Effector CD8-positive, alpha-beta T cell (primary cell): ENCODE measurements around the gene FATE1.
"Not testable (repeated sequence)": the region's sequence is repeated elsewhere in the genome, so short reads cannot be mapped to it uniquely, and the experiment has no call there.

Experiments
- DNase-seq: peaks from one replicate; lab custom pipeline; 2025; lab: John Stamatoyannopoulos, UW
- total RNA-seq, 4 experiments: gene quantifications; one replicate each; lab custom pipeline; 2026; lab: John Stamatoyannopoulos, UW

The FATE1 gene, protein sequence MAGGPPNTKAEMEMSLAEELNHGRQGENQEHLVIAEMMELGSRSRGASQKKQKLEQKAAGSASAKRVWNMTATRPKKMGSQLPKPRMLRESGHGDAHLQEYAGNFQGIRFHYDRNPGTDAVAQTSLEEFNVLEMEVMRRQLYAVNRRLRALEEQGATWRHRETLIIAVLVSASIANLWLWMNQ
- 0 reads per million in 4 experiments for total RNA-seq

DNA sequence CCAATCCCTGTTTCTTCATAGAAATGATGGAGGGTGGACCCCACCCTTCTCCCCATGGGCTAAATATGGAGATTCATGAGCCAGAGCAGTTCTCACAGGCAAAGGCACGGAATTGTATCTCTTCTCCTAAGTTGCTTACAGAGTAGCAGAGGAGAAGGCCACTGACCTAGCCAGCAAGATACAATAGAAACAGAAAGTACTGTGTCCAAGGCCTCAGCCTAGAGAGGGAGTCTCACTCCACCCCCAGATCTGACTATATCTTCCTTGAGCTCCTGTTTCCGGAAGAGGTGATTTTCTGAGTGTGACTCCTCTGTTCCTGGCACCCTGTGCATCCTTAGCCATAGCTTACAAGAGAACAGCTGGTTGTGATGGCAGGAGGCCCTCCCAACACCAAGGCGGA, at the start of gene FATE1:
TSS of gene FATE1 (plus strand) at position 284 of the 400 bp plus-strand sequence. CDS start at position 369, 85 bp downstream.
- DNase-seq, result no peak

DNA sequence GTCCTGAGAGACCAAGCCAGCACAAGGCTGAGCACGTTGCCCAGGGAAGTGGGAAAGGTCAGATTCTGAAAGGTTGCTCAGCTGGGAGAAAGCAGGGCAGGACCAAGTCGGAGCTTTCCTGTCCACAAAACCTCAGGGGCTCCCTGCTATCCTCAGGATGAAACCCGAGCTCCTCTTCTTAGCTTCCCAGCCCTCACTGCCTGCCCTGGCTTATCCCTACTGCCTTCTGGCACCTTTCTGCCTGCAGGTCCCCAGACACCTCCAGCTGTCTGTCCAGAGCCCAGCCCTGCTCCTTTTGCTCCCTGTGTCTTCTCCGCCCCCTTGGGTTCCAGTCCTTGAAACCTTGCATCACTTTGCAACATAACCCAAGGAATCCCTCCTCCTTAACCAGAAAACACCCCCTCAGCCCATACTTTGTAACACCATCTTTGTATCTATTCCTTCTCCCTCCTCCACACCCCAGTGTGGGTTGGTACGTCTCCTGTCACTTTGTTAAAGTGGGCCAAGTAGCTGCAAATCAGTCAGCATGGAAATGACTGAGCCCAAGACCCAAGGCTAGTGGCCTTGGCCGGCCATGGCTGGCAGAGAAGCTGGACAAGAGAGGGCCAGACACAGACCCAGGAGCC, 40.6 kb upstream of the FATE1 start:
- no peak for DNase-seq

DNA sequence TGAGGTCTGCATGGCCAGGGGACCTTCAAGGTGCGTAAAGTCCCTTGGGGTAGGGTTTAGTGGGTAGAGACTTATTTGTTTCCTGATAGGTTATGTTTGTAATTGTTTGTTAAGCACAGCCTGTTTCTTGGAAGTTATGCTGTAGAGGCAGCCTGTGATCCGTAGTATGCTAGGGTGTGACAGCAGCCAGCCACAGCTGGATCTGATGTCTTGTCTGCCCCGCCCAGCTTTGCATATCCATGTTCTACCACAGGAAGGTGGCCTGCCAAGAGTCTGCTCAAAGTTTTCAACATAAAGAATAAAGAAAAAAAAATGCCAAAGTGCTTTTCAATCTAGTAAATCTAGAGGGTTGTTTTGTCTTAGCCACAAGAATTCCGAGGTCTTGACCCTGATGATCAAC, 39.6 kb upstream of the FATE1 start:
- no peak for DNase-seq

DNA sequence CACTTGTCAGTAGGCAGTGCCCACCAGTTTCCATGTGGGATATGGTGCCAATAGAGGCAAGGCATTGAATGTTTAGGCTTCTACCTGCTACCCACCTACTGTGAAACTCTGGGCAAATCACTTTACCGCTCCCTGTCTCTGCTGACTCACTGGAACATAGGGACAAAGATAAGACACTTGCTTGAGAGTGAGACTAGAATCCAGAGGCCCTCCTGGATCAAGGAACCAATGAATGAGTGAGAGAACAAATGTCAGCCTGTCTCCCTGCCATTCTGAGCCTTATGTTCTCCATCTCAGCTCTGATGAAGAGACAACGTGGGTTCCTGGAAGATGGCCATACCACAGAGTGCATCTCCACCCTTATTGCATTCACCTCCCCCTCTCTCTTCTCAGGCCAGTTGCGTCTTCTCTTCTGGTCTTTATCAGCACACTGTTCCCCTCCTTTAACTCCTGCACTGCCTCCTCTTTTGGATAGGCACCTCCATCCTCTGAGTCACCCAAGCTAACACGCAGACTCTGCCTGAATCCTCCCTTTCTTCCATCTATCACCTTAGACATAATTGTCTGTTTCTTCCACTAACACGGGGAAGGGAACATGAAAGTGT, 35.9 kb upstream of the FATE1 start:
- DNase-seq, result no peak

DNA sequence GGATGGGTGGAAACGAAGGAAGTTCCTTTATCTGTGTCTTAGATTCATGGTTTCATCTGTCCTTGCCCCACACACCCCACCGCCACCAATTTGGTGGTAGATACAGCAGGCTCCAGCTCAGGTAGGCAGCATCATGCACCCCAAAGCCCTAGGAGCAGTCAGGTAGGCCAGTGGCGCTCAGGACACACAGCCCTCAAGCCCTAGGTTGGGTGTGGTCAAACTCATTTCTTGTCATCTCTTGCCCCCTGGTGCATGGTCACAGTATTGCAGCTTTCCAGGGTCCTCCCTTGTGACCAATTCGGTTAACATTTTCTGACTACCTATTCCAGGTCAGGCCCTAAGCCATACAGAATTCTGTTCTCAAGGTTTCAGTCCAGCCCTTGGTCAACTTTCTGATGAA, 35.0 kb upstream of the FATE1 start:
- peak; percentile 24 for DNase-seq

DNA sequence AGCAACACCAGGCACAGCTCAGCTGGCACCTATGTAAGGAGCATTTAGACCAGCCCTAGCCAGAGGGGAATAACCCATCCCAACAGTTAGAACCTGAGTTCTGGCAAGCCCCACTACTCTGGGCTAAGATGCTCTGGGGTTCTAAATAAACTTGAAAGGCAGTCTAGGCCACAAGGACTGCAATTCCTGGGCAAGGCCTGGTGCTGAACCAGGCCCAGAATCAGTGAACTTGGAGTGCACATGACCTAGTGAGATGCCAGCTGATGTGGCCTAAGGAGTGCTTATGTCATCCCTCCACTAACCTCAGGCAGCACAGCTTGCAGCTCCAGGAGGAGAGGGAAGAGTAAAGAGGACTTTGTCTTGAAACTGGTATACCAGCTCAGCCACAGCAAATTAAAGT, 28.2 kb upstream of the FATE1 start:
- DNase-seq, result no peak

DNA sequence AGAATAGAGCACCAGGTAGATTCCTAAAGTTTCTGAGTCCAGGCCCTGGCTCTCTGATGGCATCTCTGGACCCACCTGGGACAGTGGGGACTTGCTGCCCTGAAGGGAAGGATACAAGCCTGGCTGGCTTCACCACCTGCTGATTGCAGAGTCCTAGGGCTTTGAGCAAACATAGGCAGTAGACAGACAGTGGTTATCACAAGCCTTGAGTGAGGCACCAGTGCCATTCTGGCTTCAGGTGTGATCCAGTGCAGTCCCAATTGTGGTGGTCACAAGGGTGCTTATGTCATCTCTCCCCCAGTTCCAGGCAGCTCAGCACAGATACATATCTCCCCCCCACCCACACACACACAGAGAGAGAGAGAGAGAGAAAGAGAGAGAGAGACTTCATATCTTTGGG, 27.1 kb upstream of the FATE1 start:
- DNase-seq, result no peak

DNA sequence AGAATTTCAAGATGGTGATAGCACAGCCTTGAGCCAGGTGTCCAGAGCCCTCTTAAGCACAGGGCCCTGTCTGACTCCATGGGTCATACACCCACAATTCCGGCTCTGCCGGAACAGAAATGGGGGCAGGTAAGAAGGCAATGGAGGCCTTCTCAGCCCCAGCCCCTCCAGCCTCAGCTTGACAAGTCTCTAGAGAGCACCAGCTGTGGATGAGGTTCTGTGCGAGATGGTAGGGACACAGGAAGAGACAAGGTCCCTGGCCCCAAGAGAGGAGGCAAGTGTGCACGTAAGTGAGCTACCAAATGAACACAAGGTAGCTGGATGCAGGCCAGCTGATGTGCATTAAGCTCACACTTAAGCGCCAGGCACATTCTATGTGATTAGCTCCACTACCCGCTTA, 23.0 kb upstream of the FATE1 start:
- DNase-seq, result no peak

DNA sequence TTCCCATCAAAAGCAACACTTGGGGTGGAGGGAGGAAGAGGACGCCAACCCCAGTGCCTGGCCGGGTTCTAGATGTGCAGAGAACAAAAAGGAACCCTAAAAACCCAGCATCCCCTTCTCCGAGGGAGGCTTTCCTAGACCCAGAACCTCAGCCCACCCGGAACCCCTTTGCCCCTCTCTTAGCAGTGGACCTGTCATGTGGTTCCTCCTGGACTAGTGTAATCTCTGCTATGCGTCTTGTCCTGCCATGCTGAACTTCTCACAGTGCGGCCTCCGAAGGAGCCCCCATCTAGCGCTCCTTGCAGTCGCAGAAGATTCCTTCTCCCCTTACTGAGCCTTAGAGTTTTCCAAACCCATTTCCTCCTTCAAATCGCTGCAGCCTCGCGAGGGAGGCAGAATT, 21.7 kb upstream of the FATE1 start:
- no peak for DNase-seq

DNA sequence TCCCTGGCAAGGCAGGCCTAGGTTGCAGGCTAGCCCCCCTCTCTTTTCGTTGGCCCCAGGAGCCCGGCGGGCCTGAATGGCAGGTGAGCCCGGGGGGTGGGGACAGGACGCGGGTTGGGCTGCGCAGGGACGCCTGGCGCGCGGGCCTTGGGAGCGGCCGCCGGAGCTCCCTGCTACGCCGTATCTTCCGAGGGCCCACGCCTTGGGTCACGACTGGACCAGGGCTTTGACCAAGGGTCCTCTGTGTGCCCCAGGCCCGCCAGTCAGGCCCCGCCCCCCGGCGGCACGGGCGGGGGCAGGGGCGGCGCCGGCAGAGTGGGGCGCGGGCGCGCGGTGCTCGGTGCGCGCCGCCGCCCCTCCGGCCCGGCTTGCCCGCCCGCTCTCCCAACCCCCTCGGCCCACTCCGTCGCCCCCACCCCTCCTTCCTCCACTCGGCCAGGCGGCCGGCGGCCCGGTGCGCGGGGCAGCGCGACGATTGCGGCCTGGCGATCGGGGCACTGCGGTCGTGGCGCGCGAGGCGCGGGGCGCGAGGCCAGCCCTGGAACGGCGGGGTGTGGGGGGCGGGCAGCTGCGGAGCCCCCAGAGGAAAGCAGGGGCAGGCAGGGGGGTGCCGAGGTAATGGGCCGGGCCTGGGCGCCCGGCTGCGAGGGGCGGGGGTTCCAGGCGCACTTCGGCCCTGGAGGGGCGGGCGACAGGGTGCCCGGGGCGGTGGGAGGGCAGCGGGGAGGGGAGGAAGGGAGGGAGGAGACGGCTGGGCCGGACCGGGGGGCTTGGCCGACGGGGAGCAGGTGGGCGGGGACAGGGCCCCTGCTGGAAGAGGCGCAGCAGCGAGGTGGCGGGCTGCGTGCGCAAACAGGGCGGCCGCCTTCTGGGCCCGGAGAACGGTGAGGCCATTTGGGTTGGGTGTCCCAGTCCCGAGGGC, 20.9 kb upstream of the FATE1 start, which contains the start of gene PRRG3:
TSS of gene PRRG3 (plus strand) at position 798 of the 922 bp plus-strand sequence. CDS start 3,357 bp downstream, outside the sequence.
- no peak for DNase-seq

DNA sequence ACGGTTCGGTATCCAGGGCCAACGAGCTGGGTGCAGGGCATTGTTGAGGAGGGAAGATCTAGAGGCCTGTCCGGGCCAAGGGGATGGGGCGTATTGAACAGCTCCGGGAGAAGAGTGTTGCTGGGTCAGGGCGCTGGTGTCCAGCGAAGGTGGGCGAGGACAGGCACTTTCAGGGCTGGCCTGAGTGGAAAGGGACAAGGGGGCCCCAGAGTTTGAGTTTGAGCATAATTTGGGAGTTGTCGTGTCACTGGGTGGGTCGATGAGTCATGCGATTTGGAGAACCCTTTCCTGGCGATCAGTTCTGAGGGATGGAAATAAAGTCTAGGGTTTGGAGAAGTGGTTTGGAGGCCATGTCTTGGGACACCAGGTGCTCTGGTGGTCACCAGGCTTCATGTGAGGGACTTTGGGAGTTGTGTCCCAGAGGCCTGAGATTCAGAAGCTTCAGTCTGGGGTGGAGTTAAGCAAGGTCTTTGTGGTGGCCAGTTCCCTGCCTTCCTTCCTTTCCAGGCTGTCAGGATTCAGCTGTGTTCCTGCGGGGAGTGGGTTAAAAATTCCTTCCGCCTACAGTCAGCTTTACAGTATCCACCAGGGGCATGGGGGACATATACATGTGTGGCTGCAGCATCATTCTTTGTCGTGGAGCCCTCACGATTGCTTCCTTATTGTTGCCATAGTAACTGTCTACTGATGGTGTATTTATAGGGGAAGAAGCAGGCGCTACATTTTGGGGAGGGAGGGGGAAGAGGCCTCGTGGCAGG, 20.1 kb upstream of the FATE1 start:
- no peak for DNase-seq

DNA sequence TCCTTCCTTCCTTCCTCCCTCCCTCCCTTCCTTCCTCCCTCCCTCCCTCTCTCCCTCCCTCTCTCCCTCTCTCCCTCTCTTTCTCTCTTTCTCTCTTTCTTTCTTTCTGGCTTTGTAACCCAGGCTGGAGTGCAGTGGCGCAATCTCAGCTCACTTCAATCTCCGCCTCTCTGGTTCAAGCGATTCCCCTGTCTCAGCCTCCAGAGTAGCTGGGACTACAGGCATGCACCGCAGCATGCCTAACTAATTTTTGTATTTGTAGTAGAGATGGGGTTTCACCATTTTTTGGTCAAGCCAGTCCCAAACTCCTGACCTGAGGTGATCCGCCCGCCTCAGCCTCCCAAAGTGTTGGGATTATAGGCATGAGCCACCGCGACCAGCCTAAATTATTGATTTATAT, 18.8 kb upstream of the FATE1 start:
- DNase-seq, result not testable (repeated sequence)

DNA sequence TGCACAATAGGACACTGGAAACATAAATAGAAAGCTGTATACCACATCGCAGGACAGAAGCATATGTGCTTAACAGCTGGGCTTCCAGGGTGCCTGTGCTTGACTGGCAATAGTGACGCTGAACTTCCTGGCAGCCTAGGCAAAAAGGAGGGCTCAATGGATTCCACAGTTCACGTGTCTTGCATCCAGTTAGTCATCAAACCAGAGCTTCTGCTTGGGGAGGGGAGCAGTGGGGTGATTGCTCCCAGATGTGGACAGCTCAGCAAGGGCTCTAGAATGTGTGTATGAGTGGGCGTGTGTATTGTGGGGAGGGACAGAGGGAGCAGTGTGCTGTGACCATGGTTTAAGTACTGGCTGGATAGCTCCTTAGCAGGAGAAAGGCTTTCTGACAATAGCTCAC, 18.3 kb upstream of the FATE1 start:
- no peak for DNase-seq

DNA sequence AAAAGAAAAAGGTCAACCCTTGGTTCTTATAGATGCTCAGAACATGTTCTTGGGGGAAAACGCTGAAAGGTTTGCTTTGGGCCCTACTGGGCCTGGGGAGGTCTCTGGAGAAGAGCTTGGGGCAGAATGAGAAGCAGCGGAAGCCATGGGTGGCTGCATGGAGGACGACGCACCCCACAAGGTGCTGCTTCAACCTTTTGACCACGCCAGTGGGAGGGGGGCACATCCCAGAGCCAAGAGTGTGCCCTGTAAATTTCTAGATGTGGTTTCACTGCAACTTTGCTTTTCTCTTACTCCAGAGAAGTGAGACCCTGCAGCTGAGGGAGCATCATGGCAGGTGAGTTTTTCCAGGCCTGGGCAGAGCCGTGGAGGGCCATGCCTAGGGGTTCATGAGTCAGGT, 17.4 kb upstream of the FATE1 start:
- DNase-seq, result no peak

DNA sequence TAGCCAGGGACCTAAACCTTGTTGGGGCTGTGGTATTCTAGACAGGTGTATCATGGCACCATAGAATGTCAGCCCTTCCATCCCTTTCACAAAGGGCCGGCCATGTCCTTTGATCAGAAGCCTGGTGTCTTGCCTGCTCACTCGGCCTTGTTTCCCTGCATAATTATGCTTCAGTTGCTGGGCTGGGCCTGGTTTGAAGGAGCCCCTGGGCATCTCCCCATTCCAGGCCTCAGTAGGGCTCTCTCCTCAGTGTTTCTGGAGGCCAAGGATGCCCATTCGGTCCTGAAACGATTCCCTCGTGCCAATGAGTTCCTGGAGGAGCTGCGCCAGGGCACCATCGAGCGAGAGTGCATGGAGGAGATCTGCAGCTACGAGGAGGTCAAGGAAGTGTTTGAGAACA, 16.1 kb upstream of the FATE1 start:
- DNase-seq, result no peak

DNA sequence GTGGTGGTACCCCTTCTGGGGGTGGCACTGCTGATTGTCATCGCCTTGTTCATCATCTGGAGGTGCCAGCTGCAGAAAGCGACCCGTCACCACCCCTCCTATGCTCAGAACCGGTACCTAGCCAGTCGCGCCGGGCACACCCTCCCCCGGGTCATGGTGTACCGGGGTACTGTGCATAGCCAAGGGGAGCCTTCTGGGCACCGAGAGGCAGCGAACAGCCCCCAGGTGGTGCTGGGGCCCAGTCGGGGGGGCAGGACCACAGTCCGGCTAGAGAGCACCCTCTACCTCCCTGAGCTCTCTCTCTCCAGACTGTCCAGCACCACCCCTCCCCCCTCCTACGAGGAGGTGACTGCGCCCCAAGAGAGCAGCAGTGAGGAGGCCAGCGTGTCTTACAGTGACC, 15.3 kb upstream of the FATE1 start:
- DNase-seq, result no peak

DNA sequence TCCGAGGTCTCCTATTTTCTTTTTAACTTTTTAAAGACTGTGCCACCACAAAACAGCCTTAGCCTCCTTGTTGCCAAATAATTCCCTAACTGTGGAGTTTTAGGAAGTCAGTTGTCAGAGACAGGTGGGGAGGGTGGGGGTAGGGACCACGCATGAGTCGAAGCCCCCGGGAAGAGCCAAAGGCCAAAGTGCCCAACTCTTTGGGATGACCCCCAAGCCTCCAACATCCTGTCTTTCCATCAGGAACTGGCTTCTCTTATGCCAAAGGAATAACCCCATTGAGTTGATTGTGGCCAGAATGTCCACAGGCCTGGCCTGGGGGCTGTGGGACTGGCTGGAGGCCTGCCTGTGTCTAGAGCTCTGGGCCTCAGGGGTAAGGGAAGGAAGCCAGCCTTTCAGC, 14.8 kb upstream of the FATE1 start:
- no peak for DNase-seq

DNA sequence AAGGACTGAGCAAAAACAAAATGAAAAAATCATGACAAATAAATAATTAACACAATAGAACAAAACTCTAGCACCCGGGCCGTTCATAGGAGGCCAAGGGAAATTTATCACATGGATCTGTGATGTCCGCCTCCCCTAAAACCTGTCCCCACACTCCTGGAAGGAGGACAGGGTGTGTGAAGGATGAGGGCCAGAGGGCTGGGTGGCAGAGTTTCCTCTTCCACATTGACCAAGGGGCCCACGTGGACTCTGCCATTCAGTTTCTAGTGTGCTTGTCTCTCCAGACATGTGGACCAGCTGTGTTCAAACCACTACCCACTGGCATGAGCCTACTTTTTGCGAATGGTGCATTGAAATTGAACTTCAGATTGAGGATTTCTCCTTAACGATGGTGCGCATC, 14.3 kb upstream of the FATE1 start:
- DNase-seq, result no peak

DNA sequence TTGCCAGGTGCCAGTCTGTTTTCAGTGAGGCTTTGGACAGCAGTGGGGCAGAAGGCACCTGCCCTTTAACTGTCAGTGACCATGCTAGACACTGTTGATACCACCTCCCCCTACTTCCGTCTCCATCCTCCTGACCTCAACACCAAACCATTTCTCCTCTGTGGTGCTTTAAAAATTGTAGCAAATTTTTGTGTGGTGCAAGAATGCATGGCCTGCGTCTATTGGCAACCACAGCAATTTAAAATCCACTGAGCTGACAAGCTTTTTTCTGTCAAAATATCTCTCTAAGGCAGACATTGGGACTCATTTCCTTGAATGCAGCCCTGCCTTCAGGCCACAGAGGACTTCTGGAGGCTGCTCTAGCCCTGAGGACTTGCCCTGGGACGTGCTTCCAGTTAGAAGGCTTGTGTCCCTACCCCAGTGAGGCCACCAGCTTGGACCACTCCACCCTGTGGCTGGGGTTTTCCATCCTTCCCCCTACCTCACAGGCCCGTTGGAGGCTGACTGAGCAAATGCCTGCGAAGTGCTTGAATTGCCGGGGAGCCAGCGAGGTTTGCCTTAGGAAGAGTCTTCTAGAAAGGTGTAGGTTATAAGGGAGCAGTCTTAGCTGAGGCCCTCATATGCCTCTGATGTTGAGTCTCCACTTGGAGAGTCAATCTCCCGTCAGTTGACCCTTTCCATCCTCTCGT, 13.7 kb upstream of the FATE1 start:
- no peak for DNase-seq

DNA sequence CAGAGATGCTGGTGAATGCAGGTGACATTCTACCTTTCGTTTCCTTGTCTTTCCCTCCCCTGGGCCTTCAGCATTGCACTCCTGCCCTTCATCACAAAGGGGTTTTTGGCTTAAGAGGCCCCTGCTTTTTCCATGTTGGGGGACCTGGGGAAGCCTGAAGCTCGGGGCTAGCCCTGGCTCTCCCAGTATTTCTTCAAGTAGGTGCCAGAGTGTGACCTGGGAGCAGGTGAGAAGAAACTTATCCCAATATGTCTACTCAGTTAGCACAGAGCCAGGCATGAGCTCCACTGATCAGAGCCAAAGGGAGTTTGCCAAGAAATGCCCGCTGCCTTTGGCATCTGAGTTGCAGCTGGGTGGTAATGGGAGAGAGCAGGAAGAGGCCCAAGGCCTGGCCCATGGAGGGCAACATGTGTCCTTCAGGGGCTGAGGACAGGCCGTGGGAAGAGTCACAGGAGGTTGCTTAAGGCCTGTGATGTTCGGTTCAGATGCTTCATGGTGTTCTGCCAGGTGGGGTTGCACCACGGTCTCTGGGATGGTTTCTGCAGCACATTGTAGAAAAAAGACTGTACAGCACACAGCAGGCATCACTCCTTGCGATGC, 13.0 kb upstream of the FATE1 start:
- DNase-seq, result no peak

DNA sequence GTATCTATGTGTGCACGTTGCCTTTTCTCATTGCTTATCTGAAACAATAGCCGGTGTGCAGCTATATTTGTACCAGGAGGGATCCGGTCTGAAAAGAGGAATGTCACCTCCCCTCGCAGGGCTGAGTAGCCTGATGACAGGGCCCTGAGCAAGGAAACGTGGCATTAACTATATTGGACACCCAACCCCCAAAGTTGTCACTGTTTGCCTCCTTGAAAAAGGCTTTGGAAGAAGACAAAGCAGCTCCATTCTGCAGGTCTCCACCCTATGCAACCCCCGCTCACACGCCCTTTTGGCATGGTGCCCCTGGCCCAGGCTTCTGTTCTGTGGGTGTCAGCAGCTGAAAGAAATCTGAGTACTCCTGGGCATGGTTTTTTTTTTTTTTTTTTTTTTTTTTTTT, 12.3 kb upstream of the FATE1 start:
- no peak for DNase-seq
